OCI-M2 (cell line): ENCODE measurements around the gene OR13J1.
"Not testable (repeated sequence)": the region's sequence is repeated elsewhere in the genome, so short reads cannot be mapped to it uniquely, and the experiment has no call there.

Experiments used
- DNase-seq: peaks from one replicate; lab custom pipeline; 2025; ENCODE audit not compliant: unreplicated experiment; lab: John Stamatoyannopoulos, UW

The OR13J1 gene

GRCh38 chr9:35870351-35870923 lies at the start of gene OR13J1:
TSS of gene OR13J1 (minus strand) at chr9:35870401. CDS start at chr9:35870401, 0 bp downstream.
- DNase-seq = no peak

DNA sequence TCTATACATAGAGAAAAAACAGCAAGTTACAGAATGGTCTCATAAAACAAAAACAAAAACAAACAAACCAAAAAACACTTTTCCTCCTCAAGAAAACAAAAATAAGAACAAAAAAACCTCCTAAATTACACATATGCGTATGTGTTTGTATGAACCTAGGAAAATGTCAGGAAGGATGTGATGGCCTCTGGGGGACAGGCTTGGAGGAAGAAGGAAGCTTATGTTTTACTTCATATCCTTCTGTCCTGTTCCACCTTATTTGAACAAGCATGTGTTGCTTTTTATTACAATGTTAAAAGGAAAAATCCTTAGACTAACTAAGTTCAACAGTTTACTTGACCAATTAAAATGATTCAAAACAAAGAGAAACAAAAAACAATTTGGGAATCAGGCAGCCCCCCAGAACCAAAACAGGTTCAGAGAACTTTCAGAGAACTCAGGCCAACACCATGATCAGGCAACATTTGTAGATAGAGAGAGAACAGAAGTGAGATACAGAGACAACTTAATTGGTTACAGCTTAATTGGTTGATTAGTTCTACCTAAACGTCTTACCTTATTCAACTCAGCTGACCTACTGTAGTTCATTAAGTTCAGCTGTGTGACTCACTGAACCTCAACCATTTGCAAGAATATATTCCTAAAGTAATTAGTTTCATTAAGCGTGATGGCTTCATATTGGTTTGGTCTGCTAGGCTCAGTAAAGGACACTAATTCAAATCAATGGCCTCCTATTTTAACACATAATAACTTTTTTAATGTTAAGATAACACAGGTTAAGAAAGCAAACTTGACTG lies 49.2 kb upstream of the OR13J1 start:
- no peak for DNase-seq

- DNase-seq = no peak
These were observed 48.6 kb upstream of the OR13J1 start for GRCh38 chr9:35918780-35919179.

DNA sequence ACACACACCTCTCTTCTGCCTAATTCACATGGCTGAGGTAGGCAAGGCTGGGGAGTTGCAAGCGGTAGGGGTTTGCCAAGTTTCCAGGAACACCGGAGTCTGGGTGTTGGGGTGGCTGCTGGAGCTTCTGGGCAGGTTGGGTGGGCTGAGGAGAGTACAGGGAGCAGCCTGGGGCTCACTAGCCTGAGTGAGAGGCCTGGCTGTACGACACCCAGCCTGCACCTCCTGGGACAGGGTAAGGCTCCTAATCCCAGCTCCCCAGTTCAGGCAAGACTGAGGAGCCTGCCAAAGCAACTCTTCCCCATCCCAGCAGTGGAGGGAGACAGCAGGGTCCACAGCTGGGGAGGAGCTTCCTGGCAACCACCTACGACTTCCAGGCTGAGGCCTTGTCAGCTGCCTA lies 47.1 kb upstream of the OR13J1 start:
- no peak for DNase-seq

DNA sequence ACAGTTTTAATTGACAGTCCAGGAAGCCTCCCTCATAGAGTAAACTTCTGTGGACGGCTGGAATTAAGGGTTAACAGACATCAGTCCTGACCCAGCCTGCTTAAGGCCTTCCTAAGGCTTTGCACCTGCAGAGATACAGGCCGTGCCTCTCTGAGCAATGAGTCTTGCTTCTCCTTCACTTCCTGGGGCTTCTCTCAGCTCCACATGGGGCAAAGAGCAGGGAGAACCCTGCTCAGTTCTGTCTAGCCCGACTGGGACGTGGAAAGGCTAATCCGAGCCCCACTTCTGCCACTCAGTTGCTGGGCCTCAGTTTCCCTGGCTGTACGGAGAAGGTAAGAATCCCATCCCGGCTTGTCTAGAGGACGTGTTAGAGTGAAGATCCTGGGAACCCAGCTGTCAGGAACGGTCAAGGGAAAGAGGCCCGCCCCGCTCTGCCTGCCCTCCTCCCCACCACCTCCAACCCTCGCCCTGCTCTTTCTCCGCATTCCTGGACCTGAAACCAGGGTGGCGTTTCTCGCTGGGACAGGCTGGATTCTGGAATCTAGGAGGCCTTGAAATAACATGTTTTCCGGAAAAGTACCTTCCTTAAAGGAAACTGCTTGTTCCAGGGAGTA lies 45.6 kb upstream of the OR13J1 start:
- DNase-seq = no peak

DNA sequence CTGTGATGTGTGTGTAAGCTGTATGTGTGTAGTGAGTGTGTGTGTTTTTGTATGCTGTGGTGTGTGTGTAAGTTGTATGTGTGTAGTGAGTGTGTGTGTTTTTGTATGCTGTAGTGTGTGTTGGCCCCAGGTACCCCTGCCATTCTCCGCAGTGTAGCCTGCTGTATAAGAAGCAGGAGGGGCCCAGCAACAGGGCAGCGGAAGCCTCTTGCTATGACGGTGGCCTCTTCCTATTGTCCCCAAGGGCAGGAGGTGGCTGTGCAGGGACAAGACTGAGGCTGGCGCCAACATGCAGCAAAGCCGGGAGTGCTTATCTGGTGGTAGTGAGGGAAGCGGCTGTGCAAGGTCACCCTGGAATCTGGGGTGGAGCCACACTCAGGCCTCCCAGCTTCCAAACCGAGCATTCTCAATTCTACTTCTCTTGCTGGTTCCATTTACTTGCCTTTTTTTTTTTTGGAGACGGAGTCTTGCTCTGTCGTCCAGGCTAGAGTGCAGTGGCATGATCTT lies 44.2 kb upstream of the OR13J1 start:
- DNase-seq = no peak

DNA sequence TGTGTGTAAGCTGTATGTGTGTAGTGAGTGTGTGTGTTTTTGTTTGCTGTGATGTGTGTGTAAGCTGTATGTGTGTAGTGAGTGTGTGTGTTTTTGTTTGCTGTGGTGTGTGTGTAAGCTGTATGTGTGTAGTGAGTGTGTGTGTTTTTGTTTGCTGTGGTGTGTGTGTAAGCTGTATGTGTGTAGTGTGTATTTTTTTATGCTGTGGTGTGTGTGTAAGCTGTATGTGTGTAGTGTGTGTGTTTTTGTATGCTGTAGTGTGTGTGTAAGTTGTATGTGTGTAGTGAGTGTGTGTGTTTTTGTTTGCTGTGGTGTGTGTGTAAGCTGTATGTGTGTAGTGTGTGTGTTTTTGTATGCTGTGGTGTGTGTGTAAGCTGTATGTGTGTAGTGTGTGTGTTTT lies 43.2 kb upstream of the OR13J1 start:
- DNase-seq = not testable (repeated sequence)

- no peak for DNase-seq
These were observed 42.7 kb upstream of the OR13J1 start for GRCh38 chr9:35912791-35913400.

DNA sequence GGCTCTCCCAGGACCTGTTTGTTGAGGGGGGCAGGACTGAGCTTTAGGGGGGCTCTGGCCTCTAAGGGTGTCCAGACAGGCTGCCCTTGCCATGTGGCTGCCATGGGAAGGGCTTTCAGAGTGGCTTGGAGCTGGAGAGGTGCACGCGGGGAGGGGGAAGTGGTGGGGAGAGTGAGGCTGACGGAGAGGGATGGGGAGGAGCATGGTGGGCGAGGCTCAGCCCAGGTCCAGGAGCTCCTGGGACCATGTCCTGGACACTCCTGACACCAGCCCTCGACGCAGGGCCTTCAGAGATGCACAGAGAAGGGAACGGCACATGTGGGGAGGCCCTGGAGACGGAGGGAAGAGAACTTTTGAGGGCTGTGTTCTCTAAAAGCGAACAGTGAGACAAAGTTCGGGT lies 41.5 kb upstream of the OR13J1 start:
- no peak for DNase-seq

- no peak for DNase-seq
These were observed 40.6 kb upstream of the OR13J1 start for GRCh38 chr9:35910613-35911359.

DNA sequence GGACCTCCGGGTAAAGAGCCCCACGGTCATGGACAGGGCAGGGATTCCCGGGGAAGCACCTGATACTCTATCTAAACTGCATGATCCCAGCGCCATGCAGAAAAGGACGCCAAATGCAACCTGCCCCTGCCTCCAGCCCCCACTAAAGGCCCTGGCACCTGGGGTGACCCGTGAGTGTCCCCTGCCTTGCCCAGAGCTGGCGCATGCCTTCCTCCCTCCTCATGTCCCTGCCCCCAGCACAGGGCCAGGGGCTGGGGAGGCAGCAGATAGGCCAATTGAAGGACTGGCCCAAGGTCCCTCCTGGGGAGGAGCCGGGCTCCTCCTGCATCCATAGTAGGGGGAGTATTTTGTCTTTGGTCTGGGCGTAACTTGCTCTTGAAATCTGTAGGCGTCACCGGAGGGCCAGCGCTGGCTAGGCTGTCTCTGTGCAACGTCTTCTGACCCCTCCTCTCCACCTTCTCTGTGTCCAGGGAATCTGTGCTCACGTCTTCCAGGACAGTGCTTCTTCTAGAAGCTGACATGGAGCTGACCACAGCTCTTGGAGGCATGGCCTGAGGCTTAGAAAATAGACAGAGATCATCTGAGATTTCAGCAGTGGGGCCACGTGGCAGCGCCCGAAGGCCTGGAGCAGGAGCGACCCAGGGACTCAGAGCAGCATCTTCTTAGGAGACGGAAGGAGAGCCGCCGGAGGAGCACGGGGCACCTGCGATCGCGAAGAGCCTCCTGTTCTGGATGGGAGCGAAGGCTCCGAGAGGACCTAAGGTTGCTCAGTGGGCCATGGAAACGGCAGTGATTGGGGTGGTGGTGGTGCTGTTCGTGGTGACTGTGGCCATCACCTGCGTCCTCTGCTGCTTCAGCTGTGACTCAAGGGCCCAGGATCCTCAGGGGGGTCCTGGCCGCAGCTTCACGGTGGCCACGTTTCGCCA lies 39.7 kb upstream of the OR13J1 start:
- DNase-seq = no peak

DNA sequence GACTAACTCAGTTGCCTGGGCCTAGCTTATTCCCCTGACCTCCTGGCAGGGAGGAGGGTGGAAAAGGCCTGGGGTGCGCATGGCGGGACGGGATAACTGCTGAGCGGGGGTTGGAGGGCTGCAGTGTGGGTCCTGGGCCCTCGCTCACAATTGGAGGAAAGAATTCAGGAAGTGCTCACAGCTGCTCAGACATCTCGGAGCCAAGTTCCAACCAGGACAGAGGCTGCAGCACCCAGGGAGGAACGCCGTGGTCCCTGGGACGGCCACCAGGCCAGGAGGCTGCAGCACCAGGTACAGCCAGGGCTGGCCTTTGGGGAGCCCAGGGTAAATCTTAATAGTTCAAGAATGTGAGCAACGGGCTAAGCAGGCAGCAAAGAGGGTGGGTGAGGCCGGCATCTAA lies 39.1 kb upstream of the OR13J1 start, which contains the start of gene SPAAR:
SPAAR (plus strand) TSS at position 217 of the 400 bp plus-strand sequence. CDS start 974 bp downstream, outside the sequence.
- no peak for DNase-seq

GRCh38 chr9:35908504-35909125 lies 38.4 kb upstream of the OR13J1 start:
- DNase-seq = no peak

DNA sequence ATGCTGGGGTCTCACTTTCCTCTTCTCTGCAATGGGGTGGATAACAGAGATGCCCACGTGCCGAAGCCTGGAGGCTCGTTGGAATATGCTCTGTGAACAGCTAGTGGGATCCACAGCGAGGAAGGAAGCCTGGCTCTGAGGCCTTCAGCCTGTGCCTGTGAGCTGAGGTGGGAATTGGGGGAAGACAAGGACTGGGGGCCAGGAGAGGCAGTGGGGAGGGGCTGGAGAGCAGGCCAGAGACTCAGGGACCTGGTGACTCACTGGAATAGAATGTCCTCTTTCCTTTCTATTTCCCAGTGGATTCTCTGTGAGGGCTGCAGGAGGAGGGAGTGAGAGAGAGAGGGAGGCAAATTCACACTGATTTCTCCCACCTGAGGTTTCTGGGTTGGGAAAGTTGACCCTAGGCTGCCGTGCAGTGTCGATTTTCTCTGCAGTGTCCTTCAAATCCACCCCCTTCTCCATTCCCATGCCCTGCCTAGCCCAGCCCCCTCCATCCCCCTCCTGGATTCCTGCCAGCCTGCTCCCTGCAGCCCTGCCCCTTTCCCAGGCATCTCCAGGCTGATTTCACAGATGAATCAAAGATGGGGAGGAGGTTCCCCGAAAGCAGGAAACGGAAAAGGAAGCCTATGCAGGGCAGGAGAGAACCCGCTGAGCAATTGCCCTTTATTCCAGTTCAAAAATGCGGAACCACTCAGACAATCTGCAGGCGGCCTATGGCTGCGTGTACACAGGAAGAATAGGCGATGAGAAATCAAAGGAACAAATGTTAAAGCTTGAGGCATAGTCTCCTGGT lies 37.7 kb upstream of the OR13J1 start:
- DNase-seq = no peak

DNA sequence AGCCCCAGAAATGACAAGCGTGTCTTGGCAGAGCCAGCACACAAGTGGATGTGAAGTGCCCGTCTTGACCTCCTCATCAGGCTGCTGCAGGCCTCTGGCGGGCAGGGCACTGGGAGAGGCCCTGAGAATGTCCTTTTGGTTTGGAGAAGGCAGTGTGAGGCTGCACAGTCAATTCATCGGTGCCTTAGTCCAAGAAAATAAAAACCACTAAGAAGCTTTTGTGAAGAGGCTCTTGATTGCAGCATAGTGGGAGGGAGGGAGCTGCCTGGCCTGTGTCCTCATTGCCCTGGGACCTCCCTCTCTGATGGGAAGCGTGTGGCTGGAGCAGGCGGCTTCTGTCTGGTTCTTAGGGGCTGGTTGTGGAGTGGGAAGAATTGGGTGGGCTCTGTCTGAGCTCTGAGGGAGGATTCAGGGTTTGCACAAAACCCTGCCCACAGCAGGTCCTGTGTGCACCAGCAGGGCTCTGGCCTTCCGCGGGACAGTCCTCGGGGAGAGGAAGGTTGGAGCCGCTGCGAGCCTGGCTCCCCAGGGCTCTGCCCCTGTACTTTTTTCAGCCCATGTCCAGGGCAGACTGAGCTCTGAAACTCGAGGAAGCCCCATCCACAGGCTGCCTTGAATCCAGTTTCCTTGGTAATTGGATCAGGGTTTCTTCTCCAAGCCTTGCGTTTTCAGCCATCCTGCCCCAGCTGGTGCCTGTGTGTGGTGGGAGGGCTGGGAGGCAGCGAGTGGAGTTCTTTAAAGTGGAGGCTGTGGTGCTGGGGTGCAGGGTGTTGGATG lies 36.9 kb upstream of the OR13J1 start:
- DNase-seq = no peak

- no peak for DNase-seq
These were observed 35.9 kb upstream of the OR13J1 start, which contains the start of gene HRCT1 for GRCh38 chr9:35905912-35906679. TSS of gene HRCT1 (plus strand) at chr9:35906202. CDS start at chr9:35906288, 86 bp downstream.
